Mesenchymal stem cell (in vitro differentiated cells and primary cell): ENCODE measurements around the gene BCL2A1.

Source experiments
- DNase-seq: peaks from one replicate; pipeline ENCODE4 v3.0.0-alpha.2; 2013
- H2AFZ ChIP-seq: one replicate; pipeline ENCODE4 v1.6.1; 2013; ENCODE audit warnings: low read depth, mild to moderate bottlenecking, control low read depth, inconsistent platforms, low read length, moderate library complexity
- H2AK5ac ChIP-seq: 2 replicates; pipeline ENCODE4 v1.6.1; 2013; ENCODE audit warnings: low read length, moderate library complexity, mild to moderate bottlenecking, inconsistent platforms; ENCODE audit not compliant: severe bottlenecking
- H2BK120ac ChIP-seq: one replicate; pipeline ENCODE4 v1.6.1; 2013; ENCODE audit warnings: low read depth, mild to moderate bottlenecking, inconsistent platforms, low read length, moderate library complexity
- H2BK12ac ChIP-seq, 2 experiments: one replicate each; pipeline ENCODE4 v1.6.1; 2013; ENCODE audit warnings: inconsistent platforms in 2 of 2, low read length in 2 of 2, mild to moderate bottlenecking in 2 of 2, moderate library complexity in 2 of 2, control low read depth in 1 of 2
- H2BK15ac ChIP-seq: one replicate; pipeline ENCODE4 v1.6.1; 2013; ENCODE audit warnings: mild to moderate bottlenecking, low read depth, inconsistent platforms; ENCODE audit not compliant: poor library complexity, severe bottlenecking
- H2BK5ac ChIP-seq: 2 replicates; pipeline ENCODE4 v1.6.1; 2013; ENCODE audit warnings: low read depth, mild to moderate bottlenecking, low read length, control low read depth, inconsistent platforms; ENCODE audit not compliant: poor library complexity, severe bottlenecking
- H3K14ac ChIP-seq, 2 experiments: one replicate each; pipeline ENCODE4 v1.6.1; 2013; ENCODE audit warnings: inconsistent platforms in 2 of 2, low read length in 2 of 2, control low read depth in 1 of 2, mild to moderate bottlenecking in 1 of 2, moderate library complexity in 1 of 2
- H3K18ac ChIP-seq, 2 experiments: one replicate each; pipeline ENCODE4 v1.6.1; 2013; ENCODE audit warnings: inconsistent platforms in 2 of 2, low read length in 2 of 2, control low read depth in 1 of 2, low read depth in 1 of 2, mild to moderate bottlenecking in 1 of 2
- H3K23ac ChIP-seq, 2 experiments: one replicate each; pipeline ENCODE4 v1.6.1; 2013; ENCODE audit warnings: inconsistent platforms in 2 of 2, low read length in 2 of 2, mild to moderate bottlenecking in 2 of 2, moderate library complexity in 2 of 2, control low read depth in 1 of 2
- H3K27ac ChIP-seq: 2 replicates; pipeline ENCODE4 v1.5.1; 2013; ENCODE audit warnings: mild to moderate bottlenecking, moderate library complexity, low read length, control low read depth, inconsistent platforms; ENCODE audit not compliant: poor library complexity, severe bottlenecking
- H3K27me3 ChIP-seq, 2 experiments: 2 replicates each; pipeline versions ENCODE4 v1.6.1 to v1.7.0; 2013; ENCODE audit warnings: low read length in 2 of 2, mild to moderate bottlenecking in 2 of 2, moderate library complexity in 2 of 2, control low read depth in 1 of 2, inconsistent platforms in 1 of 2; ENCODE audit not compliant: control insufficient read depth in 1 of 2, insufficient read depth in 1 of 2
- H3K36me3 ChIP-seq, 2 experiments: 2 replicates each; pipeline versions ENCODE4 v1.6.1 to v1.7.0; 2013; ENCODE audit warnings: low read length in 2 of 2, control low read depth in 1 of 2, inconsistent platforms in 1 of 2, low read depth in 1 of 2, mild to moderate bottlenecking in 1 of 2; ENCODE audit not compliant: insufficient read depth in 2 of 2, control insufficient read depth in 1 of 2
- H3K4ac ChIP-seq, 2 experiments: one replicate each; pipeline ENCODE4 v1.6.1; 2013; ENCODE audit warnings: inconsistent platforms in 2 of 2, low read length in 2 of 2, mild to moderate bottlenecking in 2 of 2, moderate library complexity in 2 of 2, control low read depth in 1 of 2, low read depth in 1 of 2
- H3K4me1 ChIP-seq: 2 replicates; pipeline ENCODE4 v1.6.1; 2013; ENCODE audit warnings: low read depth, low read length, control low read depth; ENCODE audit not compliant: control insufficient read depth, insufficient read depth
- H3K4me2 ChIP-seq: 2 replicates; pipeline ENCODE4 v1.6.1; 2013; ENCODE audit warnings: low read length, mild to moderate bottlenecking, inconsistent platforms; ENCODE audit not compliant: poor library complexity, severe bottlenecking
- H3K4me3 ChIP-seq, 2 experiments: 2 replicates each; pipeline versions ENCODE4 v1.5.1 to v1.7.0; 2013; ENCODE audit warnings: low read length in 2 of 2, mild to moderate bottlenecking in 2 of 2, control low read depth in 1 of 2, low read depth in 1 of 2; ENCODE audit not compliant: insufficient read depth in 1 of 2
- H3K79me1 ChIP-seq: replicated peaks from 2 replicates; pipeline ENCODE4 v1.6.1; 2013; ENCODE audit warnings: mild to moderate bottlenecking, control low read depth, low read length, inconsistent platforms; ENCODE audit not compliant: poor library complexity, severe bottlenecking
- H3K9ac ChIP-seq: 2 replicates; pipeline ENCODE4 v1.7.0; 2013; ENCODE audit warnings: mild to moderate bottlenecking, low read length, moderate library complexity
- H3K9me3 ChIP-seq: 2 replicates; pipeline ENCODE4 v1.7.0; 2013; ENCODE audit warnings: mild to moderate bottlenecking, low read length; ENCODE audit not compliant: control insufficient read depth
- H4K8ac ChIP-seq: one replicate; pipeline ENCODE4 v1.6.1; 2013; ENCODE audit warnings: inconsistent platforms, mild to moderate bottlenecking, low read length, moderate library complexity
- H4K91ac ChIP-seq: one replicate; pipeline ENCODE4 v1.6.1; 2013; ENCODE audit warnings: mild to moderate bottlenecking, low read length, inconsistent platforms
- WGBS: methylation state at CpG from one replicate; pipeline ENCODE4 v1.1.7; 2013; ENCODE audit warnings: mixed read lengths; 5-methylcytosine and 5-hydroxymethylcytosine counted together

Gene BCL2A1

GRCh38 chr15:79948095-79948695 lies 22.8 kb downstream of the BCL2A1 start:
- no peak overlapping the region for H2BK12ac ChIP-seq
- no peak overlapping the region for H3K14ac ChIP-seq
- no peak overlapping the region for H3K18ac ChIP-seq
- H3K4me3 ChIP-seq, result no peak overlapping the region
- H4K8ac ChIP-seq, result no peak overlapping the region
- H3K79me1 ChIP-seq, result no peaks in the 10 kb centered on the region
- H4K91ac ChIP-seq, result no peak overlapping the region
- no peak overlapping the region for H2BK120ac ChIP-seq
- H2AK5ac ChIP-seq, result no peak overlapping the region
- no peak overlapping the region for H3K27ac ChIP-seq
- no peak overlapping the region for H3K23ac ChIP-seq
- no peak overlapping the region for H2BK15ac ChIP-seq
- H2AFZ ChIP-seq, result no peak overlapping the region
- H3K9me3 ChIP-seq, result no peaks in the 10 kb centered on the region
- H2BK5ac ChIP-seq, result no peak overlapping the region
- DNase-seq, result no peak
- no peaks in the 10 kb centered on the region for H3K36me3 ChIP-seq
- H3K9ac ChIP-seq, result no peak overlapping the region
- peaks cover 3% of the 10 kb centered on the region for H3K4me1 ChIP-seq
- 91% methylated on average over 10 of the region's 10 CpGs for WGBS
- H3K4ac ChIP-seq, result no peak overlapping the region
- H3K27me3 ChIP-seq, result no peaks in the 10 kb centered on the region
- no peak overlapping the region for H3K4me2 ChIP-seq

- no peak overlapping the region for H2AFZ ChIP-seq
Observed at GRCh38 chr15:79947009-79947408, 24.0 kb downstream of the BCL2A1 start.

GRCh38 chr15:79944622-79945021 lies 26.4 kb downstream of the BCL2A1 start:
- no peaks in the 10 kb centered on the region for H3K79me1 ChIP-seq
- no peaks in the 10 kb centered on the region for H3K36me3 ChIP-seq
- H3K27ac ChIP-seq, result no peak overlapping the region
- no peak overlapping the region for H4K91ac ChIP-seq
- no peak for DNase-seq
- peaks cover 4% of the 10 kb centered on the region for H3K4me1 ChIP-seq
- no peak overlapping the region for H3K18ac ChIP-seq
- no peak overlapping the region for H2BK12ac ChIP-seq
- H3K23ac ChIP-seq, result no peak overlapping the region
- 91% methylated on average over 6 of the region's 7 CpGs for WGBS
- H2BK120ac ChIP-seq, result no peak overlapping the region
- no peak overlapping the region for H2BK15ac ChIP-seq
- no peak overlapping the region for H2BK5ac ChIP-seq
- no peak overlapping the region for H2AK5ac ChIP-seq
- no peak overlapping the region for H2AFZ ChIP-seq
- no peaks in the 10 kb centered on the region for H3K27me3 ChIP-seq
- H3K4me2 ChIP-seq, result no peak overlapping the region
- H3K9me3 ChIP-seq, result no peaks in the 10 kb centered on the region
- no peak overlapping the region for H3K9ac ChIP-seq
- no peak overlapping the region for H4K8ac ChIP-seq
- H3K4me3 ChIP-seq, result no peak overlapping the region
- H3K14ac ChIP-seq, result no peak overlapping the region
- H3K4ac ChIP-seq, result no peak overlapping the region

More at GRCh38 chr15:79947009-79947408, 24.0 kb downstream of the BCL2A1 start:
- Histone ChIP-seq H3K14ac (no peak overlapping the region), H3K27ac (no peak overlapping the region), H4K91ac (no peak overlapping the region), H3K27me3 (no peaks in the 10 kb centered on the region), H3K79me1 (no peaks in the 10 kb centered on the region), H3K4me2 (no peak overlapping the region), H3K4me1 (peaks cover 4% of the 10 kb centered on the region), H3K18ac (no peak overlapping the region), H2BK5ac (no peak overlapping the region), H2BK12ac (no peak overlapping the region), H2BK120ac (no peak overlapping the region), H3K4ac (no peak overlapping the region), H3K9ac (no peak overlapping the region), H3K36me3 (no peaks in the 10 kb centered on the region), H3K4me3 (no peak overlapping the region), H2BK15ac (no peak overlapping the region), H2AK5ac (no peak overlapping the region), H4K8ac (no peak overlapping the region), H3K23ac (no peak overlapping the region), H3K9me3 (no peaks in the 10 kb centered on the region)
- no peak for DNase-seq

DNA sequence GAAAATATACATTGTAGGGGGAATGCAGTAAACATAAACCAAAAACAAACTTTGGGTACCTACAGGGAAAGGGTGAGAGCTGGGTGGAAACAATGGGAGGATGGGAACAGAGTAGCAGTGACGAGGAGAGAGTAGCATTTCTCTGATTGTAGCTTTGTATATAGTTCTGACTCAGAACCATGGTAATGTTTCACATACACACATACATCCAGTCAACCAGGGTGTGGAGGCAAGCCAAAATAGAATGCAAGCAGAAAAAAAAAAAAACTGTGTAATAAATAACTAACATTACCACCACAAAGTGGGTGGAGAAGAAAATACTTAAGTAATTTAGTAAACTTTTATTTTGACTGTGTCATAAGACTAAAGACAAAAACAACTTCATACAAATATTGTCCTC lies 27.2 kb downstream of the BCL2A1 start:
- Histone ChIP-seq H3K4ac (no peak overlapping the region), H3K4me2 (no peak overlapping the region), H2BK120ac (no peak overlapping the region), H2AK5ac (no peak overlapping the region), H2AFZ (no peak overlapping the region), H4K91ac (no peak overlapping the region), H3K79me1 (no peaks in the 10 kb centered on the region), H3K27me3 (no peaks in the 10 kb centered on the region), H3K18ac (no peak overlapping the region), H3K27ac (no peak overlapping the region), H3K14ac (no peak overlapping the region), H3K9ac (no peak overlapping the region), H2BK12ac (no peak overlapping the region), H2BK15ac (no peak overlapping the region), H3K9me3 (no peaks in the 10 kb centered on the region), H3K4me3 (no peak overlapping the region), H3K23ac (no peak overlapping the region), H3K36me3 (no peaks in the 10 kb centered on the region), H2BK5ac (no peak overlapping the region), H3K4me1 (peaks cover 4% of the 10 kb centered on the region), H4K8ac (no peak overlapping the region)
- no CpG with 5 or more reads among the region's 1 CpG for WGBS
- DNase-seq, result peak; percentile 77
